Fibroblast of lung (primary cell): ENCODE measurements around the gene VPS13D. TPM values are rescaled to one million over a fixed set of nuclear protein-coding genes. Genes with fewer than 3 reads are reported as not detected.

Experiments used
- DNase-seq, 2 donors: peaks; one replicate each; pipeline versions ENCODE4 v3.0.0 to v3.0.0-alpha.2; 2010; ENCODE audit warnings: low read depth in 2 of 2
- H2AFZ ChIP-seq: 2 replicates; pipeline ENCODE4 v1.5.1; 2012; ENCODE audit warnings: low read length, control low read depth, inconsistent platforms
- H3K27ac ChIP-seq: 2 replicates; pipeline ENCODE4 v1.5.1; 2011; ENCODE audit warnings: low read length, control low read depth; ENCODE audit not compliant: insufficient read depth
- H3K27me3 ChIP-seq: 2 replicates; pipeline ENCODE4 v1.5.1; 2011; ENCODE audit warnings: mild to moderate bottlenecking, low read length; ENCODE audit not compliant: control insufficient read depth, insufficient read depth
- H3K36me3 ChIP-seq: 2 replicates; pipeline ENCODE4 v1.5.1; 2011; ENCODE audit warnings: low read length; ENCODE audit not compliant: control insufficient read depth, insufficient read depth
- H3K4me1 ChIP-seq: 2 replicates; pipeline ENCODE4 v1.5.1; 2011; ENCODE audit warnings: low read length; ENCODE audit not compliant: control insufficient read depth, insufficient read depth; ENCODE audit errors: extremely low read depth
- H3K4me2 ChIP-seq: 2 replicates; pipeline ENCODE4 v1.5.1; 2011; ENCODE audit warnings: low read length, control low read depth; ENCODE audit not compliant: insufficient read depth; ENCODE audit errors: extremely low read depth
- H3K4me3 ChIP-seq, 4 experiments: fragments of 200-600 bp in 1 of 4; sonication (generic) in 1 of 4; replicated peaks in 1 of 4; 2 replicates each; pipeline ENCODE4 v1.5.1; 2011 to 2016; ENCODE audit warnings: low read length in 4 of 4, low read depth in 3 of 4, mild to moderate bottlenecking in 3 of 4, control low read depth in 2 of 4, inconsistent platforms in 1 of 4, mixed read lengths in 1 of 4; ENCODE audit not compliant: insufficient read depth in 1 of 4; ENCODE audit errors: control extremely low read depth in 1 of 4
- H3K79me2 ChIP-seq: 2 replicates; pipeline ENCODE4 v1.5.1; 2012; ENCODE audit warnings: mild to moderate bottlenecking, low read length, inconsistent platforms; ENCODE audit not compliant: control insufficient read depth, insufficient read depth
- H3K9ac ChIP-seq: 2 replicates; pipeline ENCODE4 v1.5.1; 2011; ENCODE audit warnings: mild to moderate bottlenecking, low read length, control low read depth; ENCODE audit not compliant: insufficient read depth
- H3K9me3 ChIP-seq: 2 replicates; pipeline ENCODE4 v1.5.1; 2012; ENCODE audit warnings: low read depth, low read length; ENCODE audit not compliant: control insufficient read depth, insufficient read depth
- H4K20me1 ChIP-seq: 2 replicates; pipeline ENCODE4 v1.5.1; 2011; ENCODE audit warnings: low read length; ENCODE audit not compliant: control insufficient read depth, insufficient read depth; ENCODE audit errors: extremely low read depth
- CTCF ChIP-seq, 2 donors: IDR thresholded peaks in 1 of 2; conservative IDR thresholded peaks in 1 of 2; 1 replicate in 1 of 2; 2 replicates in 1 of 2; pipeline ENCODE4 v1.5.1; 2011 to 2012; ENCODE audit warnings: low read length in 2 of 2, control low read depth in 1 of 2, inconsistent platforms in 1 of 2, low read depth in 1 of 2, mild to moderate bottlenecking in 1 of 2
- EZH2 ChIP-seq: IDR thresholded peaks from 2 replicates; pipeline ENCODE4 v1.5.1; 2012; ENCODE audit warnings: low read length, control low read depth, mild to moderate bottlenecking; ENCODE audit errors: missing control alignments
- polyA plus RNA-seq, 2 donors: library from polyadenylated mRNA; depleted of rRNA in 1 of 2; stranded (reverse) in 1 of 2; unstranded in 1 of 2; fragments of >200 nt; gene quantifications; 2 replicates each; pipeline ENCODE4 v1.2.1, GENCODE V29; 2011 to 2012; ENCODE audit warnings: missing spikeins in 1 of 2
- total RNA-seq: library from RNA; depleted of rRNA; stranded (reverse); fragments of >200 nt; gene quantifications from 2 replicates; pipeline ENCODE4 v1.2.1, GENCODE V29; 2014

Gene VPS13D
- total and polyA plus RNA-seq, 2 donors (not counting 1 experiment from before 2014, with no cell fraction given): 14.6 to 40.0 TPM

- H3K4me3 ChIP-seq: no peak overlapping the region
- no peaks in the 10 kb centered on the region for H3K4me1 ChIP-seq
- no peak overlapping the region for H3K4me2 ChIP-seq
- H3K27me3 ChIP-seq: no peaks in the 10 kb centered on the region
- DNase-seq: no peak
- TF ChIP-seq CTCF (conservative IDR thresholded peaks at IDR 0.05 in 1 of 2, IDR thresholded peaks at IDR 0.05 in 1 of 2; ENCODE audit: low read depth in 1 of 2, low read length in 2 of 2) (no peak), EZH2 (no peak)
- H3K79me2 ChIP-seq: no peaks in the 10 kb centered on the region
- H4K20me1 ChIP-seq: no peaks in the 10 kb centered on the region
- peaks cover 1% of the 10 kb centered on the region for H3K36me3 ChIP-seq
- no peaks in the 10 kb centered on the region for H3K9me3 ChIP-seq
- H3K9ac ChIP-seq: no peak overlapping the region
- H2AFZ ChIP-seq: no peak overlapping the region
- H3K27ac ChIP-seq: no peak overlapping the region
Measured at GRCh38 chr1:12417389-12417788, 187.6 kb downstream of the VPS13D start.

- no peaks in the 10 kb centered on the region for H4K20me1 ChIP-seq
- H3K27me3 ChIP-seq: no peaks in the 10 kb centered on the region
- no peak overlapping the region for H3K9ac ChIP-seq
- no peak for DNase-seq
- H3K27ac ChIP-seq: no peak overlapping the region
- no peak for TF ChIP-seq EZH2
- no peak for TF ChIP-seq CTCF (conservative IDR thresholded peaks at IDR 0.05 in 1 of 2, IDR thresholded peaks at IDR 0.05 in 1 of 2; ENCODE audit: low read depth in 1 of 2, low read length in 2 of 2)
- H3K4me3 ChIP-seq: no peak overlapping the region
- peaks cover 1% of the 10 kb centered on the region for H3K36me3 ChIP-seq
- peaks cover 7% of the 10 kb centered on the region for H3K4me1 ChIP-seq
- no peaks in the 10 kb centered on the region for H3K79me2 ChIP-seq
- no peaks in the 10 kb centered on the region for H3K9me3 ChIP-seq
- H3K4me2 ChIP-seq: no peak overlapping the region
- H2AFZ ChIP-seq: no peak overlapping the region
Measured at GRCh38 chr1:12420171-12420570, 190.3 kb downstream of the VPS13D start.

- Histone ChIP-seq H3K36me3 (no peaks in the 10 kb centered on the region), H3K4me2 (no peak overlapping the region), H2AFZ (no peak overlapping the region), H3K9me3 (no peaks in the 10 kb centered on the region), H3K4me1 (peaks cover 7% of the 10 kb centered on the region), H3K79me2 (no peaks in the 10 kb centered on the region), H3K27me3 (no peaks in the 10 kb centered on the region), H3K27ac (no peak overlapping the region), H3K9ac (no peak overlapping the region), H4K20me1 (no peaks in the 10 kb centered on the region), H3K4me3 (no peak overlapping the region)
- no peak for DNase-seq
- TF ChIP-seq CTCF (conservative IDR thresholded peaks at IDR 0.05 in 1 of 2, IDR thresholded peaks at IDR 0.05 in 1 of 2; ENCODE audit: low read depth in 1 of 2, low read length in 2 of 2) (no peak), EZH2 (no peak)
Measured at GRCh38 chr1:12422488-12422887, 192.7 kb downstream of the VPS13D start.
